CD4-positive, alpha-beta T cell treated with Interleukin-17A for 1 hour (primary cell): ENCODE results near the gene RYK.
"Not testable (repeated sequence)": the region's sequence is repeated elsewhere in the genome, so short reads cannot be mapped to it uniquely, and the experiment has no call there.

ENCODE experiments used
- DNase-seq: peaks from one replicate; pipeline ENCODE4 v3.0.0-alpha.2; 2020

The RYK gene

GRCh38 chr3:134253475-134254226 lies 3.0 kb upstream of the RYK start:
- DNase-seq: no peak

- no peak for DNase-seq
These were observed 2.1 kb upstream of the RYK start for GRCh38 chr3:134252766-134253165.

- no peak for DNase-seq
These were observed 1.2 kb upstream of the RYK start for GRCh38 chr3:134251731-134252391.

- peak; percentile 52 for DNase-seq
These were observed 533 bp downstream of the RYK start for GRCh38 chr3:134249935-134250716.

- no peak for DNase-seq
These were observed 1.3 kb downstream of the RYK start for GRCh38 chr3:134249296-134249841.

- no peak for DNase-seq
These were observed 5.7 kb downstream of the RYK start for GRCh38 chr3:134244921-134245320.

GRCh38 chr3:134242649-134243617 lies 7.7 kb downstream of the RYK start:
- DNase-seq: no peak

GRCh38 chr3:134239538-134239937 lies 11.1 kb downstream of the RYK start:
- no peak for DNase-seq

- no peak for DNase-seq
These were observed 13.1 kb downstream of the RYK start for GRCh38 chr3:134237454-134238145.

GRCh38 chr3:134236505-134237170 lies 14.0 kb downstream of the RYK start:
- DNase-seq: no peak

GRCh38 chr3:134235577-134236076 lies 15.0 kb downstream of the RYK start:
- DNase-seq: no peak

GRCh38 chr3:134232951-134233350 lies 17.7 kb downstream of the RYK start:
- no peak for DNase-seq

GRCh38 chr3:134232151-134232550 lies 18.5 kb downstream of the RYK start:
- DNase-seq: no peak

- DNase-seq: no peak
These were observed 19.5 kb downstream of the RYK start for GRCh38 chr3:134231131-134231530.

GRCh38 chr3:134229038-134229437 lies 21.6 kb downstream of the RYK start:
- no peak for DNase-seq

- no peak for DNase-seq
These were observed 22.2 kb downstream of the RYK start for GRCh38 chr3:134228479-134228878.

- DNase-seq: no peak
These were observed 22.6 kb downstream of the RYK start for GRCh38 chr3:134228035-134228434.

GRCh38 chr3:134224796-134225156 lies 25.9 kb downstream of the RYK start:
- DNase-seq: not testable (repeated sequence)

- DNase-seq: no peak
These were observed 27.8 kb downstream of the RYK start for GRCh38 chr3:134222835-134223234.

GRCh38 chr3:134216851-134217250 lies 33.8 kb downstream of the RYK start:
- no peak for DNase-seq

- DNase-seq: no peak
These were observed 34.4 kb downstream of the RYK start for GRCh38 chr3:134216191-134216764.
